Activated T-cell treated with anti-CD3 and anti-CD28 coated beads, Interleukin-2, amount 50 U/mL, for 72 hours (primary cell): ENCODE data around the gene NCAPD2. TPM values are rescaled to one million over a fixed set of nuclear protein-coding genes. Genes with fewer than 3 reads are reported as not detected.

ENCODE experiments used
- ATAC-seq, 2 donors: fragments of 150-1000 bp; cut with Tn5 transposase; replicated peaks in 1 of 2; 2 replicates each; pipeline ENCODE4 v1.10.0; 2021; ENCODE audit warnings: moderate library complexity in 2 of 2, mild to moderate bottlenecking in 1 of 2
- DNase-seq, 2 donors: peaks; one replicate each; pipeline ENCODE4 v3.0.0; 2021 to 2022; ENCODE audit warnings: mixed read lengths in 1 of 2
- H3K27ac Mint-ChIP-seq: one replicate; pipeline ENCODE4 v1.8.0; 2022; ENCODE audit warnings: mild to moderate bottlenecking, moderate library complexity, mixed read lengths
- H3K27me3 Mint-ChIP-seq: one replicate; pipeline ENCODE4 v1.8.0; 2022; ENCODE audit warnings: low read depth, mixed read lengths
- H3K36me3 Mint-ChIP-seq, 2 donors: one replicate each; pipeline ENCODE4 v1.8.0; 2022; ENCODE audit warnings: mixed read lengths in 2 of 2, mild to moderate bottlenecking in 1 of 2; ENCODE audit not compliant: insufficient read depth in 2 of 2
- H3K4me1 Mint-ChIP-seq: one replicate; pipeline ENCODE4 v1.8.0; 2022; ENCODE audit warnings: low read depth, mixed read lengths
- H3K4me3 Mint-ChIP-seq, 2 donors: one replicate each; pipeline ENCODE4 v1.8.0; 2022; ENCODE audit warnings: mild to moderate bottlenecking in 2 of 2, mixed read lengths in 2 of 2, moderate library complexity in 2 of 2
- H3K9me3 Mint-ChIP-seq, 2 donors: one replicate each; pipeline ENCODE4 v1.8.0; 2022; ENCODE audit warnings: mixed read lengths in 2 of 2
- total RNA-seq, 2 donors: library from RNA; stranded (reverse); gene quantifications; one replicate each; pipeline ENCODE4 v1.2.3, GENCODE V29; 2022

Gene NCAPD2
- total RNA-seq: 100 to 1,000 TPM; 156 to 168 TPM

GRCh38 chr12:6493497-6494257, at the start of gene NCAPD2:
Gene NCAPD2 (plus strand): TSS chr12:6494102. CDS start chr12:6495099, 997 bp downstream.
- Mint-ChIP-seq H3K27ac (peak within 1 kb of the TSS; percentile 97), H3K4me3 (peak within 1 kb of the TSS; percentile 94 to 100), H3K9me3 (no peaks in the 10 kb centered on the region), H3K4me1 (peaks cover 58% of the 10 kb centered on the region), H3K36me3 (peaks cover 9 to 19% of the 10 kb centered on the region in 2 donors), H3K27me3 (no peaks in the 10 kb centered on the region)
- ATAC-seq (peak; percentile 87), DNase-seq (peak; percentile 95 to 96)

DNA sequence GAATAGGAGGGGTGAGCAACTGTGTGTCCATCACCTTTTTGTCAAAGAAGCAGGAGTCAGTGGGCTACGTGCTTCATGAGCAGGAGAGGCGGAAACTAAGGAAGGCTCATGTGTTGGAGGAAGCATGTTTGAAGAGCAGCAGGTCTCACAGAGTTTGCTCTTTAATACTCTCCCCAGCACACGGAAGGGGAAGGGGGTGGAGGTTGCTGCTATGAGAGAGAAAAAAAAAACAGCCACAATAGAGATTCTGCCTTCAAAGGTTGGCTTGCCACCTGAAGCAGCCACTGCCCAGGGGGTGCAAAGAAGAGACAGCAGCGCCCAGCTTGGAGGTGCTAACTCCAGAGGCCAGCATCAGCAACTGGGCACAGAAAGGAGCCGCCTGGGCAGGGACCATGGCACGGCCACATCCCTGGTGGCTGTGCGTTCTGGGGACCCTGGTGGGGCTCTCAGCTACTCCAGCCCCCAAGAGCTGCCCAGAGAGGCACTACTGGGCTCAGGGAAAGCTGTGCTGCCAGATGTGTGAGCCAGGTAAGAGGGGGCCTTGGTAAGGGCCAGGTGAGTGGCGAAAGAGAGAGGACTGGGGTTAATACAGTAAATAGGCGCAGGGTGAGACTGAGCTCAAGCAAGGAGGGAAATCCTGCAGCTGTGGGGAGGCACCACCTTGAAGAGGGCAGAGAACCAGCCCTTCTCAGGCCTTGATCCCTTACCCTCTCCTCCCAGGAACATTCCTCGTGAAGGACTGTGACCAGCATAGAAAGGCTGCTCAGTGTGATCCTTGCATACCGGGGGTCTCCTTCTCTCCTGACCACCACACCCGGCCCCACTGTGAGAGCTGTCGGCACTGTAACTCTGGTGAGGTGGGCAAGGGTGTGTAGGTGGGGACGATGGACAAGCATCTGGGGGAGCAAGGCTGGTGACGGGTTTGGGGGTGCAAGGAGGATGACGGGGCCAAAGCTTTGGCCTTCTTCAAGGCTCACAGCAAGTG, 48.9 kb upstream of the NCAPD2 start, which contains the start of gene CD27:
TSS of gene CD27 (plus strand) at position 252 of the 985 bp plus-strand sequence. CDS start at position 393, 141 bp downstream.
- peak in 1 of 2 donors; percentile 23 for DNase-seq
- peaks cover 9 to 20% of the 10 kb centered on the region in 2 donors for H3K36me3 Mint-ChIP-seq

DNA sequence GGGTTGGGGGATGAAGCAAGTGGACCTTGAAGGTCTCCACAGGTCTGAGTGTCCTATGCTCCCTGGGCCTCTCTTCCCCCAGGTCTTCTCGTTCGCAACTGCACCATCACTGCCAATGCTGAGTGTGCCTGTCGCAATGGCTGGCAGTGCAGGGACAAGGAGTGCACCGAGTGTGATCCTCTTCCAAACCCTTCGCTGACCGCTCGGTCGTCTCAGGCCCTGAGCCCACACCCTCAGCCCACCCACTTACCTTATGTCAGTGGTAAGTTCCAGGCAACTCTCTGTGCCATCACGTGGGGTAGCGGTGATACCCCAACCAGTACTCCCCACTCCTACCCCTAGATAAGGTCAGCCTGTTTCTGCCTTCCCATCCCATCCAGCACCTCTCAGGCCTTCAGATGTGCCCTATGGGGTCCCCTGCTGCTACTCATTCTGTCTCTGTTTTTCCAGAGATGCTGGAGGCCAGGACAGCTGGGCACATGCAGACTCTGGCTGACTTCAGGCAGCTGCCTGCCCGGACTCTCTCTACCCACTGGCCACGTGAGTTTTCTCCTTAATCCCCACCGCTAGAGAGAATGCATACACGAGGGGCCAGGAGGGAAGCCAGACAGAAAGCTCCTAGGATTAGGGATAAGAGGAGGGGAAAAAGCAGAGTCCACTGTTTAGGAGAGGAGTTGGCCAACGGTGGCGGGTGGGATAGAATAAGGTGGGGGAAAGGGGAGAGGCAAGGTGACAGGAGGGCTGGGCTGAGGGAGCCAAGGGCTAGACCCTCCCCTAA, 43.6 kb upstream of the NCAPD2 start:
- Mint-ChIP-seq H3K9me3 (no peaks in the 10 kb centered on the region), H3K27me3 (no peaks in the 10 kb centered on the region), H3K27ac (peak overlapping the region; percentile 99), H3K36me3 (peaks cover 18 to 38% of the 10 kb centered on the region in 2 donors), H3K4me1 (peaks cover 86% of the 10 kb centered on the region), H3K4me3 (peak overlapping the region; percentile 100)
- no peak for ATAC-seq
- DNase-seq: no peak

More for the DNA sequence above, 48.9 kb upstream of the NCAPD2 start, which contains the start of gene CD27:
- ATAC-seq: peak; percentile 13 to 28
- no peaks in the 10 kb centered on the region for H3K27me3 Mint-ChIP-seq
- H3K4me1 Mint-ChIP-seq: peaks cover 84% of the 10 kb centered on the region
- H3K9me3 Mint-ChIP-seq: no peaks in the 10 kb centered on the region
- peak within 1 kb of the TSS; percentile 94 to 99 for H3K4me3 Mint-ChIP-seq
- peak within 1 kb of the TSS; percentile 93 for H3K27ac Mint-ChIP-seq

GRCh38 chr12:6450869-6451347, 43.0 kb upstream of the NCAPD2 start:
- DNase-seq (peak in 1 of 2 donors; percentile 36), ATAC-seq (peak; percentile 6 to 8)
- Mint-ChIP-seq H3K9me3 (no peaks in the 10 kb centered on the region), H3K27ac (peak overlapping the region; percentile 99), H3K36me3 (peaks cover 14 to 34% of the 10 kb centered on the region in 2 donors), H3K4me1 (peaks cover 85% of the 10 kb centered on the region), H3K27me3 (no peaks in the 10 kb centered on the region), H3K4me3 (peak overlapping the region; percentile 100)

GRCh38 chr12:6451348-6452244, 42.3 kb upstream of the NCAPD2 start, which contains the start of gene TAPBPL:
Gene TAPBPL (plus strand): TSS chr12:6452042. CDS start chr12:6452249, 207 bp downstream.
- peak; percentile 80 to 88 for ATAC-seq
- peaks cover 85% of the 10 kb centered on the region for H3K4me1 Mint-ChIP-seq
- DNase-seq: peak; percentile 77 to 87
- H3K27me3 Mint-ChIP-seq: no peaks in the 10 kb centered on the region
- H3K9me3 Mint-ChIP-seq: no peaks in the 10 kb centered on the region
- peak within 1 kb of the TSS; percentile 99 for H3K27ac Mint-ChIP-seq
- peaks cover 14 to 34% of the 10 kb centered on the region in 2 donors for H3K36me3 Mint-ChIP-seq
- H3K4me3 Mint-ChIP-seq: peak within 1 kb of the TSS; percentile 100

DNA sequence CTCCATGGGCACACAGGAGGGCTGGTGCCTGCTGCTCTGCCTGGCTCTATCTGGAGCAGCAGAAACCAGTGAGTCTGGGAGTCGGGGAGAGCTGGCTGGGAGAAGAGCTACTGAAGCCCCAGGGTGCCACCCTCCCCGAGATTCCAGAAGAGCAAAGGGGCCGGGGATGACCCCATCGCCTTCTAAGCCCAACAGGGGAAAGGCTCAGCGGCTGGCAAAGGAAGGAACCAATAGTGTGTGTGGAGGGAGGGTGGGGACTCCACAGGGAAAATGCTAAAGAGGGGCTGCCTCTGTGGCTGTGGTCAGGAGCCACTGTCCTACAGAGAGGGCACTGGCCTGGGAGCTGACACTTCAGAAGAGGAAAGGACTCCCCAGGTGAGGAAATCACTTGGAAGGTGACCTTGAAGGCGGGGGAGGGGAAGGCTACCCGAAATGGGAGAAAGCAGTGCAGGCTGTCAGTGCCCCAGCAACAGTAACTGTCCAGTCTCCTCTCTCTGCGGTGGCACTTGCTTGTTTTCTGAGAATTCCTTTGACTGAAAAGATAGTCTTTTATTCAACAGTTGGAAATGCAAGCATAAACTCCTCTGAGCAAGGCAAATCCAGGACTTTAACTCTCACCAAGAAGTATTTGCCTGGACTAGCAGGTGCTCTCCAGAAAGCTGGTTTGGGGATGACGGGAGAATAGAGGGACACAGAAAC, 41.5 kb upstream of the NCAPD2 start:
- peak overlapping the region; percentile 99 for H3K27ac Mint-ChIP-seq
- H3K9me3 Mint-ChIP-seq: no peaks in the 10 kb centered on the region
- peak overlapping the region; percentile 100 for H3K4me3 Mint-ChIP-seq
- peaks cover 14 to 40% of the 10 kb centered on the region in 2 donors for H3K36me3 Mint-ChIP-seq
- H3K27me3 Mint-ChIP-seq: no peaks in the 10 kb centered on the region
- ATAC-seq: peak in 1 of 2 donors; percentile 4
- peaks cover 85% of the 10 kb centered on the region for H3K4me1 Mint-ChIP-seq
- DNase-seq: no peak

DNA sequence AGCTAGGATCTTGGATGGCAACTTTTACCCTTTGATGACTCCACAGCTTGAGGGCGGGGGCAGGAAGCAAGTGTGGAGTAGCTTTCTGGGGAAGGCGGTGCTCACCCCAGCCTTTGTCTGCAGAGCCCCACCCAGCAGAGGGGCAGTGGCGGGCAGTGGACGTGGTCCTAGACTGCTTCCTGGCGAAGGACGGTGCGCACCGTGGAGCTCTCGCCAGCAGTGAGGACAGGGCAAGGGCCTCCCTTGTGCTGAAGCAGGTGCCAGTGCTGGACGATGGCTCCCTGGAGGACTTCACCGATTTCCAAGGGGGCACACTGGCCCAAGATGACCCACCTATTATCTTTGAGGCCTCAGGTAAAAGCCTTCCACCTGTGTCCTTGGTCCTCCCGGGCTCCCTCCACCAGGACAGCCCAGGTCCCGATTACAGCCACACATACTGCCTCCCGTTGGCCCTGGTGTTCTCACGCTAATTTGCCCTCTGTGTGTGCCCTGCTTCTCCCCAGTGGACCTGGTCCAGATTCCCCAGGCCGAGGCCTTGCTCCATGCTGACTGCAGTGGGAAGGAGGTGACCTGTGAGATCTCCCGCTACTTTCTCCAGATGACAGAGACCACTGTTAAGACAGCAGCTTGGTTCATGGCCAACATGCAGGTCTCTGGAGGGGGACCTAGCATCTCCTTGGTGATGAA, 40.8 kb upstream of the NCAPD2 start:
- H3K27ac Mint-ChIP-seq: peak overlapping the region; percentile 99
- peak overlapping the region; percentile 100 for H3K4me3 Mint-ChIP-seq
- peak in 1 of 2 donors; percentile 52 for ATAC-seq
- no peaks in the 10 kb centered on the region for H3K9me3 Mint-ChIP-seq
- peaks cover 11 to 42% of the 10 kb centered on the region in 2 donors for H3K36me3 Mint-ChIP-seq
- H3K4me1 Mint-ChIP-seq: peaks cover 82% of the 10 kb centered on the region
- DNase-seq: peak in 1 of 2 donors; percentile 34
- no peaks in the 10 kb centered on the region for H3K27me3 Mint-ChIP-seq

- Mint-ChIP-seq H3K36me3 (peaks cover 26 to 65% of the 10 kb centered on the region in 2 donors), H3K4me3 (no peak overlapping the region), H3K27me3 (no peaks in the 10 kb centered on the region), H3K9me3 (no peaks in the 10 kb centered on the region), H3K27ac (peak overlapping the region; percentile 83), H3K4me1 (peaks cover 91% of the 10 kb centered on the region)
- no peak for DNase-seq
- ATAC-seq: no peak
These were observed 36.5 kb upstream of the NCAPD2 start for GRCh38 chr12:6457220-6457945.

- H3K27me3 Mint-ChIP-seq: no peaks in the 10 kb centered on the region
- H3K9me3 Mint-ChIP-seq: no peaks in the 10 kb centered on the region
- no peak for ATAC-seq
- DNase-seq: no peak
- no peak overlapping the region for H3K4me3 Mint-ChIP-seq
- peak overlapping the region; percentile 45 for H3K27ac Mint-ChIP-seq
- peaks cover 91% of the 10 kb centered on the region for H3K4me1 Mint-ChIP-seq
- peaks cover 23 to 63% of the 10 kb centered on the region in 2 donors for H3K36me3 Mint-ChIP-seq
These were observed 35.5 kb upstream of the NCAPD2 start for GRCh38 chr12:6458281-6459003.

DNA sequence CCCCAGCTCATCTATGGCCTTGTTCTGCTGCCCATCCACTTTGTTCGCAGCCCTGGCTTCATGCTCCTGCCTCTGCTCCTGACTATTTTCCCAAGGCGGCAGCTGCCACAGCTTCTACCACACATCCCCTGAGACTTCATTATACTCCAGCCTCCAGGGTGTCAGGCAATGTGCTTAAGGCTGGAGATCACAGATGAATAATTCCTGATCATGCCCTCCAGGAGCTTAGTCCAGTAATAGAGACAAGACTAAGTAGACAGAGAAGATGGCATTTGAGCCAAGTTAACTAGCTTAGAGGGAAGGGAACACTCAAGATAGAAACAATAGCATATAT, 34.9 kb upstream of the NCAPD2 start:
- Mint-ChIP-seq H3K9me3 (no peaks in the 10 kb centered on the region), H3K36me3 (peaks cover 22 to 61% of the 10 kb centered on the region in 2 donors), H3K27me3 (no peaks in the 10 kb centered on the region), H3K4me3 (peak overlapping the region in 1 of 2 donors; percentile 12), H3K27ac (peak overlapping the region; percentile 45), H3K4me1 (peaks cover 91% of the 10 kb centered on the region)
- DNase-seq (no peak), ATAC-seq (no peak)
